Choroid plexus epithelial cell (primary cell): Measurements from ENCODE around the gene ZNF138.
A peak's percentile ranks its signal among the peaks of the same experiment; 100 is the strongest.
"Not testable (repeated sequence)": the region's sequence is repeated elsewhere in the genome, so short reads cannot be mapped to it uniquely, and the experiment has no call there.

Experiments used
- DNase-seq: peaks from one replicate; pipeline ENCODE4 v3.0.0-alpha.2; 2010; ENCODE audit warnings: low read depth
- H3K4me3 ChIP-seq: 2 replicates; pipeline ENCODE4 v1.5.1; 2011; ENCODE audit warnings: low read depth, mild to moderate bottlenecking, control low read depth, low read length, moderate library complexity
- TF ChIP-seq, protein P1 (sequence below): conservative IDR thresholded peaks from 2 replicates; pipeline ENCODE4 v1.5.1; 2011; ENCODE audit warnings: low read depth, mild to moderate bottlenecking, control low read depth, inconsistent platforms, low read length, moderate library complexity

ZNF138 gene

DNA sequence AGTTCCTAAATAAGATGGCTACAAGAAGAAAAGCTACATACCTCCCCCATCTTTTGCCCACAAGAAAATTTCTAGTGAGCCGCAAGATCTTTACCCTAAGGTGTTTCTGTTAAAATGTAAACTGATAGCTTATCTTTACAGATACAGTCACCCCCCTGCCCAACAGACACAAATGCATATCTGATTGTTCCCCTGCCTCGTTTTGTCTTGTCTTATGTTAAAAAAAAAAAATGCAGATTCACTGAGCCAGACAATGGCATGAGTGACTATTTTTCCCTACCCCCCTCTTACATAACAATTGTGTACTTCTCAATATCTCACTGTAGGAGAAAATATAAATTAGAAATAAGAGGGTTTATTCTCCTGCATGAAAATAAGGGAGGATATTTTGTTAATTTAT lies 8.5 kb downstream of the ZNF138 start:
- TF ChIP-seq, protein P1, sequence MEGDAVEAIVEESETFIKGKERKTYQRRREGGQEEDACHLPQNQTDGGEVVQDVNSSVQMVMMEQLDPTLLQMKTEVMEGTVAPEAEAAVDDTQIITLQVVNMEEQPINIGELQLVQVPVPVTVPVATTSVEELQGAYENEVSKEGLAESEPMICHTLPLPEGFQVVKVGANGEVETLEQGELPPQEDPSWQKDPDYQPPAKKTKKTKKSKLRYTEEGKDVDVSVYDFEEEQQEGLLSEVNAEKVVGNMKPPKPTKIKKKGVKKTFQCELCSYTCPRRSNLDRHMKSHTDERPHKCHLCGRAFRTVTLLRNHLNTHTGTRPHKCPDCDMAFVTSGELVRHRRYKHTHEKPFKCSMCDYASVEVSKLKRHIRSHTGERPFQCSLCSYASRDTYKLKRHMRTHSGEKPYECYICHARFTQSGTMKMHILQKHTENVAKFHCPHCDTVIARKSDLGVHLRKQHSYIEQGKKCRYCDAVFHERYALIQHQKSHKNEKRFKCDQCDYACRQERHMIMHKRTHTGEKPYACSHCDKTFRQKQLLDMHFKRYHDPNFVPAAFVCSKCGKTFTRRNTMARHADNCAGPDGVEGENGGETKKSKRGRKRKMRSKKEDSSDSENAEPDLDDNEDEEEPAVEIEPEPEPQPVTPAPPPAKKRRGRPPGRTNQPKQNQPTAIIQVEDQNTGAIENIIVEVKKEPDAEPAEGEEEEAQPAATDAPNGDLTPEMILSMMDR = no peak
- no peak for DNase-seq
- no peak overlapping the region for H3K4me3 ChIP-seq

DNA sequence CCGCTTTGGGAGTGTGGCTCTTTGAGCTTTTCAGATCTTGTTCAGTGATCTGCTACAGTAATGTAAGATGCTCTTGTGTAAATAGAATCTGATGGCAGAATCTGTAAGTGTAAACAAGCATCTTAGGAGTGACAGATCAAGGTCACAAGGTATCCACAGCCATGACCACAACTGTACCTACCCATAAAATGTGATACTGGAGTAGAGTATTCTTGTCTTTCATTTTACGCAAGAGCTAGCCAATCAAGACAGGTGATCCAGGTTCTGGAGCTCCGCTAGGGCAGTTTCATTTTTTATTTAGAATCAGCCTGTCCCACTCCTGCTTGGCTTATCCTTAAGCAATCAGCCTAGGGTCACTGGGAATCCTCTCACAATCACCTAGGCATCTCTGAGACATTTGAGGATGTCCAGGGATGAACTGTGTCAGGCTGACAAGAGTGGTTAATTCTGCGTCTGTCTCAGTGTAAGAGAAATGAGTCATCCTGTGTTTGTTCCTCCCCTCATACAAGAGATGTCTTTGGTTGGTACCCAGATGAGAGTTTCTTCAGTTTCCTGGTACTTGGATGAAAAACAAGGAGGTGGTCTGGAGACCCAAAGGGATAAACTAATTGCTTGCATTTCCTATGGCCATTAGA lies 13.6 kb downstream of the ZNF138 start:
- no peak overlapping the region for H3K4me3 ChIP-seq
- peak; percentile 45 for DNase-seq
- TF ChIP-seq, protein P1 = no peak

DNA sequence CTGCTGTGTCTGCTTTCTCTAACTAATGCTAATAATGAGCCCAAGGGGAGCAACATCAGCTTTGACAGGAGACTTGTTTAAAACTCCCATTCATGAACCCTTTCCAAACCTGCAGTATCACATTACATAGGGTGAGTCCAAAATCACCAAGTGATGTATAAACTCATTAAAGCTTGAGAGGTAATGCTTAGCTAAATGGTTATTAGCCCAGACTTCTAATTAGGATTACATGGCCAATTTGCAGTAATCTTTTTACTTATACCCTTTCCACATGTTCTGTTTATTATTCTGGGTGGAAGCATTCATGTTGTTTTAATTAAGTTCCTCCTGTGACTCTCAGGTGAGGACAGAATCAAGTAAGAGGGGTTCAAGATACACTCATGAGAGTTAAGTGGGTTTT lies 17.5 kb downstream of the ZNF138 start:
- DNase-seq = no peak
- H3K4me3 ChIP-seq = no peak overlapping the region
- TF ChIP-seq, protein P1 = no peak

DNA sequence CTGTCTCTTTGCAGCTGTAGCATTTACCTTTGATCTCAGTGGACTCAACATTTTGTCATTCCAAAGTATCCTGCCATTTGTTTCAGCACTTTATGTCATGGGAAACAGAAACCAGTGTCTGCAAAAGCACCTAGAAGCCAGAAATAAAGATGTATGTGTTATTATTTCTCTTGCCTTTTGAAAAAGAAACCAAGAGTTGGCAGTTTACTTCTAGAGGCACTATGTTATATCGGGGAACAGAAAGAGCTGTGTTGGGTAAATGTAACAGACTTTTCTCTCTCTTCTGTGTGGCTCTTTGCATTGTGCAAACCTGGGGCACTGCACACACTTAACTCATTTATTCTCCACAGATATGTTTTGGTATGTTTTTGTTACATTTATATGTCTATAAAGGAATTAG lies 36.7 kb downstream of the ZNF138 start:
- TF ChIP-seq, protein P1 = no peak
- H3K4me3 ChIP-seq = no peak overlapping the region
- no peak for DNase-seq

DNA sequence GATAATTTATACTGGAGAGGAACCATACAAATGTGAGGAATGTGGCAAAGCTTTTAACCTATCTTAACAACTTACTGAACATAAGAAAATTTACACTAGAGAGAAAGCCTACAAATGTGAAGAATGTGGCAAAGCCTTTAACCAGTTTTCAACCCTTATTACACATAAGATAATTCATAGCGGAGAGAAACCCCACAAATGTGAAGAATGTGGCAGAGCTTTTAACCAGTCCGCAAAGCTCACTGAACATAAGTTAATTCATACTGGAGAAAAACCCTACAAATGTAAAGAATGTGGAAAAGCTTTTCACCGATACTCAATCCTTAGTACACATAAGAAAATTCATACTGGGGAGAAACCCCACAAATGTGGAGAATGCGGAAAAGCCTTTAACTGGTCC lies 37.9 kb downstream of the ZNF138 start:
- TF ChIP-seq, protein P1 = no peak
- no peak overlapping the region for H3K4me3 ChIP-seq
- DNase-seq = no peak

DNA sequence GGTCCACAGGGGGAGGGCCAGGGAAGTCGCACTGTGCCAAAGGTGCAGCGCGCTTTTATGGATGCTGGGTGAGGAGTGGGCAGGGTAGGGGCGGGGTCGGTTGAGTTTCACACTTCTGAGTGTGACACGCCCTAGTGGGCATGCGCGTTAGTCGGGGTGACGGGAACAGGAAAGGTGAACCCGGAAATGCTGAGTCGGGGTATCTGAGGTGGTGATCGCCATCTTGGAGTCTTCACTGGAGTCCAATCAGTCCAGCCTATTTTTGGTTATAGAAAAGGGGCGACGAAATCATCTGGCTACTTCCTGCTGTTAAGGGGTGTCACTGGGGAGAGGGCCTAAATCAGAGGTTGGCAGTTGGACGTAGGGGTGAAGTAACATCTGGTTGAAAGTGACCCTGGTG lies 40.8 kb downstream of the ZNF138 start:
- TF ChIP-seq, protein P1 = no peak

DNA sequence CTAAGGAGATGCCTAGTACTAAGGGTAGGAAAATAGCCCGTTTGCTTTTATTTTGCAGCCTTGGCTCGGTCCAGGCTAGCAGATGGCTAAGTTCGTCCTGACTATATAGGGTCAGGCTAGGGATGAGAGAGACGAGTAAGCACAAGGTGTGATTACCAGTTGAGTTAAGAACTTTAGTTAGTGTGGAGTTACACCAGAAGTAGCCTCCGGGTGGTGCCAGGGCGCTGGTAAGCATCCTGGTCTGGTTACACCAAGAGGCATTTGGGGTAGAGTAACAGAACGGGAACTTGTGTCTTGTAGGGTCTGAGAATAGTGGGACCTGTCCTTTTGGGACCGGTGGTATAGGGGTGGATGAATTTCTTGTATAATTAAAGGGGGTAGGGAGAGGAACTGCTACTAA lies 41.6 kb downstream of the ZNF138 start:
- H3K4me3 ChIP-seq, DNase-seq: not testable (repeated sequence)

More for the DNA sequence above, 40.8 kb downstream of the ZNF138 start:
- no peak for DNase-seq
- no peak overlapping the region for H3K4me3 ChIP-seq

DNA sequence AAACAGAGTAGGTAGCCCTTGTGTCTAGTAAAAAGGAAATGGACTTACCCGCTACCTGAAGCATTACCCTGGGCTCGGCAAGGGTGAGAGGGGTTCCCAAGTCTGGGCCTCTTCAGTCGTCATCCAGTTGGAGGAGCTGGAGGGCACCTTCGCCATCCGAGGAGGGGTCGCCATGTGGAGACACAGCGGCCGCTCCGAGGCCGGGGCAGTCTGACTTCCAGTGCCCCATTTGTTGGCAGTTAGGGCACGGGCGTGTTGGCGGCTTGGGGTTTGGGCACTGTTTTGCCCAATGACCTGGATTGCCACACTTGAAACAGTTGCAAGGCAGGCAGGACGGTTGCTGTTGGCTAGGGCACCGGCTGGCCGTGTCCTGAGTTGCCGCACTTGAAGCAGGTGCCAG lies 43.8 kb downstream of the ZNF138 start:
- not testable (repeated sequence) for DNase-seq, H3K4me3 ChIP-seq
